DOHH2 (cell line): ENCODE results near the gene NME8.

Experiments used
- CTCF ChIP-seq: fragments of 200-600 bp; sonication (generic); IDR thresholded peaks from one replicate; pipeline ENCODE4 v1.5.1; 2014; ENCODE audit warnings: antibody characterized with exemption, mild to moderate bottlenecking, low read depth, low read length; ENCODE audit not compliant: poor library complexity, severe bottlenecking
- EZH2phosphoT487 ChIP-seq: fragments of 200-600 bp; sonication (generic); IDR thresholded peaks from 2 replicates; pipeline ENCODE4 v1.6.1; 2017; ENCODE audit warnings: borderline replicate concordance, mild to moderate bottlenecking, antibody characterized with exemption, low read length, moderate library complexity, mixed read lengths

- TF ChIP-seq CTCF (no peak), EZH2phosphoT487 (no peak)
Measured at GRCh38 chr7:37817591-37817960, 30.8 kb upstream of the NME8 start.
